H1 (cell line): ENCODE data around the gene SNX25. TPM values are rescaled to one million over a fixed set of nuclear protein-coding genes. Genes with fewer than 3 reads are reported as not detected.

ENCODE experiments used
- CTCF ChIA-PET: fragments of 300-600 bp; sonication (Branson Sonifier 250); formaldehyde crosslinking; loops from one replicate; lab custom pipeline; 2021; ENCODE audit not compliant: partially characterized antibody; lab: Charles Lee
- POLR2A ChIA-PET: fragments of 300-600 bp; sonication (Branson Sonifier 250); formaldehyde crosslinking; loops from one replicate; lab custom pipeline; 2021; ENCODE audit warnings: inconsistent platforms; ENCODE audit not compliant: partially characterized antibody; lab: Charles Lee
- DNase-seq, 2 experiments: peaks; one replicate each; pipeline versions ENCODE4 v3.0.0 to v3.0.0-alpha.2; 2010 to 2022; ENCODE audit warnings: low spot score in 2 of 2, low read depth in 1 of 2, mixed read lengths in 1 of 2
- FAIRE-seq: peaks from 2 replicates; lab custom pipeline; 2011; peaks lifted over from hg19 to GRCh38; lab: Jason Lieb, UNC
- H2AFZ ChIP-seq: 2 replicates; pipeline ENCODE4 v1.8.1; 2012; ENCODE audit warnings: low read length, inconsistent platforms
- H2AK5ac ChIP-seq: 2 replicates; pipeline ENCODE4 v1.6.1; 2013; ENCODE audit warnings: low read depth, low read length
- H2BK120ac ChIP-seq: replicated peaks from 2 replicates; pipeline ENCODE3; 2013; ENCODE audit warnings: low read depth, low read length, inconsistent platforms
- H2BK12ac ChIP-seq: 2 replicates; pipeline ENCODE4 v1.6.1; 2013; ENCODE audit warnings: low read depth, low read length
- H2BK15ac ChIP-seq: 2 replicates; pipeline ENCODE4 v1.6.1; 2013; ENCODE audit warnings: low read length
- H2BK20ac ChIP-seq: 2 replicates; pipeline ENCODE4 v1.6.1; 2013; ENCODE audit warnings: low read length
- H2BK5ac ChIP-seq: 2 replicates; pipeline ENCODE4 v1.6.1; 2013; ENCODE audit warnings: low read depth, low read length
- H3K14ac ChIP-seq: 2 replicates; pipeline ENCODE4 v1.6.1; 2013; ENCODE audit warnings: inconsistent platforms; ENCODE audit not compliant: insufficient read length
- H3K18ac ChIP-seq: 2 replicates; pipeline ENCODE4 v1.6.1; 2013; ENCODE audit warnings: low read length; ENCODE audit errors: extremely low read depth
- H3K23ac ChIP-seq: 2 replicates; pipeline ENCODE4 v1.6.1; 2013; ENCODE audit warnings: inconsistent platforms; ENCODE audit not compliant: insufficient read length
- H3K23me2 ChIP-seq: 2 replicates; pipeline ENCODE4 v1.6.1; 2013; ENCODE audit warnings: low read depth, low read length
- H3K27ac ChIP-seq: 2 replicates; pipeline ENCODE4 v1.6.1; 2011; ENCODE audit warnings: low read depth, low read length, inconsistent platforms
- H3K27me3 ChIP-seq, 4 experiments: replicated peaks in 1 of 4; 1 replicate in 1 of 4; 2 replicates in 3 of 4; pipeline versions ENCODE4 v1.6.1 to v1.8.1; 2011 to 2013; ENCODE audit warnings: low read length in 3 of 4, mild to moderate bottlenecking in 3 of 4, inconsistent platforms in 2 of 4, mixed read lengths in 2 of 4, moderate library complexity in 1 of 4; ENCODE audit not compliant: control insufficient read depth in 3 of 4, insufficient read depth in 3 of 4; ENCODE audit errors: extremely low read depth in 1 of 4
- H3K36me3 ChIP-seq, 4 experiments: 2 replicates each; pipeline versions ENCODE4 v1.6.1 to v1.8.1; 2011 to 2013; ENCODE audit warnings: mild to moderate bottlenecking in 4 of 4, low read length in 3 of 4, moderate library complexity in 2 of 4, control low read depth in 1 of 4, inconsistent platforms in 1 of 4; ENCODE audit not compliant: insufficient read depth in 4 of 4, control insufficient read depth in 2 of 4
- H3K4ac ChIP-seq: replicated peaks from 2 replicates; pipeline ENCODE3; 2013; ENCODE audit warnings: low read length, low read depth, mixed read lengths, inconsistent platforms; ENCODE audit not compliant: insufficient read length
- H3K4me1 ChIP-seq, 4 experiments: replicated peaks in 1 of 4; 1 replicate in 1 of 4; 2 replicates in 3 of 4; pipeline versions ENCODE4 v1.6.1 to v1.8.1; 2011 to 2013; ENCODE audit warnings: low read length in 3 of 4, inconsistent platforms in 2 of 4, mixed read lengths in 1 of 4; ENCODE audit not compliant: insufficient read depth in 4 of 4, control insufficient read depth in 3 of 4
- H3K4me2 ChIP-seq, 2 experiments: 2 replicates each; pipeline versions ENCODE4 v1.6.1 to v1.8.1; 2011 to 2013; ENCODE audit warnings: low read depth in 2 of 2, low read length in 2 of 2, control low read depth in 1 of 2, inconsistent platforms in 1 of 2, mild to moderate bottlenecking in 1 of 2; ENCODE audit not compliant: insufficient read depth in 1 of 2
- H3K4me3 ChIP-seq, 4 experiments: fragments of 200-600, 300-600 bp in 1 of 4; sonication (generic), shearing (Covaris generic), sonication (Bioruptor Twin) in 1 of 4; 2 replicates each; pipeline versions ENCODE4 v1.5.1 to v1.8.1; 2011 to 2016; ENCODE audit warnings: low read length in 4 of 4, low read depth in 3 of 4, control low read depth in 2 of 4, inconsistent platforms in 2 of 4, mild to moderate bottlenecking in 2 of 4, mixed read lengths in 1 of 4, moderate library complexity in 1 of 4; ENCODE audit not compliant: insufficient read depth in 2 of 4; ENCODE audit errors: extremely low read depth in 1 of 4
- H3K56ac ChIP-seq: replicated peaks from 2 replicates; pipeline ENCODE3; 2013; ENCODE audit warnings: low read depth, mild to moderate bottlenecking, mixed read lengths, low read length, inconsistent platforms; ENCODE audit not compliant: insufficient read length
- H3K79me1 ChIP-seq: 2 replicates; pipeline ENCODE4 v1.6.1; 2013; ENCODE audit warnings: low read depth, low read length, control low read depth
- H3K79me2 ChIP-seq, 2 experiments: 2 replicates each; pipeline versions ENCODE4 v1.6.1 to v1.8.1; 2012 to 2013; ENCODE audit warnings: low read length in 2 of 2, mild to moderate bottlenecking in 2 of 2, inconsistent platforms in 1 of 2; ENCODE audit not compliant: insufficient read depth in 2 of 2, control insufficient read depth in 1 of 2
- H3K9ac ChIP-seq, 4 experiments: replicated peaks in 1 of 4; 1 replicate in 1 of 4; 2 replicates in 3 of 4; pipeline versions ENCODE4 v1.6.1 to v1.8.1; 2011 to 2013; ENCODE audit warnings: low read depth in 3 of 4, low read length in 3 of 4, control low read depth in 2 of 4, mild to moderate bottlenecking in 2 of 4, moderate library complexity in 2 of 4, inconsistent platforms in 1 of 4; ENCODE audit errors: extremely low read depth in 1 of 4
- H3K9me3 ChIP-seq, 2 experiments: 2 replicates each; pipeline versions ENCODE4 v1.6.1 to v1.8.1; 2012 to 2013; ENCODE audit warnings: mild to moderate bottlenecking in 2 of 2, moderate library complexity in 2 of 2, control low read depth in 1 of 2, inconsistent platforms in 1 of 2, low read depth in 1 of 2, low read length in 1 of 2, mixed read lengths in 1 of 2; ENCODE audit not compliant: insufficient read depth in 2 of 2
- H4K20me1 ChIP-seq, 2 experiments: replicated peaks in 1 of 2; 2 replicates each; pipeline versions ENCODE3 to v1.8.1; 2011 to 2013; ENCODE audit warnings: inconsistent platforms in 2 of 2, low read length in 2 of 2, mild to moderate bottlenecking in 1 of 2; ENCODE audit not compliant: insufficient read depth in 2 of 2, control insufficient read depth in 1 of 2
- H4K5ac ChIP-seq: 2 replicates; pipeline ENCODE4 v1.6.1; 2013; ENCODE audit warnings: low read length, low read depth, mixed read lengths, inconsistent platforms; ENCODE audit not compliant: insufficient read length
- H4K8ac ChIP-seq: 2 replicates; pipeline ENCODE4 v1.8.0; 2013; ENCODE audit warnings: mild to moderate bottlenecking, moderate library complexity, low read length, inconsistent platforms; ENCODE audit not compliant: insufficient read depth; ENCODE audit errors: extremely low read depth
- H4K91ac ChIP-seq: replicated peaks from 2 replicates; pipeline ENCODE3; 2013; ENCODE audit warnings: low read length, mixed read lengths, inconsistent platforms; ENCODE audit not compliant: insufficient read length
- CBX8 ChIP-seq: fragments of 300-800, 300-1000 bp; sonication (generic); IDR thresholded peaks from 2 replicates; pipeline ENCODE4 v1.7.1; 2016; ENCODE audit warnings: low read depth, low read length, borderline replicate concordance
- EGR1 ChIP-seq: IDR thresholded peaks from 2 replicates; pipeline ENCODE4 v1.6.1; 2011; ENCODE audit warnings: low read depth, low read length, borderline replicate concordance
- HDAC2 ChIP-seq, 2 experiments: fragments of 300-600 bp in 1 of 2; sonication (generic) in 1 of 2; IDR thresholded peaks; 2 replicates each; pipeline ENCODE4 v1.6.1; 2011 to 2012; ENCODE audit warnings: low read depth in 2 of 2, low read length in 2 of 2, mild to moderate bottlenecking in 2 of 2, moderate library complexity in 2 of 2, borderline replicate concordance in 1 of 2, inconsistent platforms in 1 of 2
- RXRA ChIP-seq: IDR thresholded peaks from 2 replicates; pipeline ENCODE4 v1.6.1; 2011; ENCODE audit warnings: low read depth, mild to moderate bottlenecking, low read length, moderate library complexity; ENCODE audit not compliant: insufficient read depth
- SP2 ChIP-seq: IDR thresholded peaks from 2 replicates; pipeline ENCODE4 v1.6.1; 2012; ENCODE audit warnings: mild to moderate bottlenecking, low read length, inconsistent platforms
- WGBS, 2 experiments: shearing (Covaris generic) in 1 of 2; methylation state at CpG; one replicate each; pipeline versions ENCODE4 v1.1.6 to v1.1.7; 2013 to 2015; ENCODE audit warnings: low lambda C conversion rate in 2 of 2, mixed read lengths in 2 of 2, inconsistent platforms in 1 of 2, low coverage in 1 of 2, missing lambda C conversion rate in 1 of 2; ENCODE audit not compliant: insufficient replicate concordance in 2 of 2, insufficient coverage in 1 of 2, insufficient read length in 1 of 2; ENCODE audit errors: extremely low coverage in 1 of 2, missing lambda C conversion rate in 1 of 2; 5-methylcytosine and 5-hydroxymethylcytosine counted together
- polyA plus RNA-seq, 7 experiments: library from polyadenylated mRNA; depleted of rRNA in 3 of 7; stranded (reverse) in 5 of 7; unstranded in 2 of 7; fragments of >200 nt in 5 of 7; fragments of 200-250 nt in 2 of 7; gene quantifications; 1 replicate in 5 of 7; 2 replicates in 1 of 7; 4 replicates in 1 of 7; pipeline versions ENCODE4 v1.2.1 to v1.2.3, GENCODE V29; 2011 to 2013; ENCODE audit warnings: missing spikeins in 2 of 7, mixed read lengths in 2 of 7
- total RNA-seq: library from RNA; stranded (reverse); fragmentation: NEBNext Ultra II Directional; extraction: Animal tissue kit (Norgen Biotek cat#: 25700); gene quantifications from 2 replicates; pipeline ENCODE4 v1.2.1, GENCODE V29; 2021

The SNX25 gene
- total and polyA plus RNA-seq, 2 of the 8 experiments (the other 6 are each of a cell fraction or from before 2014, with no cell fraction given) = 5.4 to 19.9 TPM

- ChIA-PET CTCF (interaction anchor here (0.6 kb wide), 1 partner anchor 21 kb away, joined by 3 read pairs; no protein-coding TSS in a partner anchor), POLR2A (no interaction called here)
- Histone ChIP-seq H2BK12ac (no peak overlapping the region), H3K56ac (no peak overlapping the region), H4K8ac (no peak overlapping the region), H4K91ac (no peak overlapping the region), H3K4me3 (no peak overlapping the region), H3K27ac (no peak overlapping the region), H3K4me2 (no peak overlapping the region), H2AK5ac (no peak overlapping the region), H3K4ac (no peak overlapping the region), H3K9ac (no peak overlapping the region), H3K79me1 (no peaks in the 10 kb centered on the region; the same call in 1 of the 2 replicates), H2BK5ac (no peak overlapping the region), H3K14ac (no peak overlapping the region), H3K27me3 (no peaks in the 10 kb centered on the region), H3K18ac (no peak overlapping the region), H3K36me3 (peaks cover 0 to 3% (median 0%) of the 10 kb centered on the region in 4 experiments; a peak in 1 of 8 replicates), H2BK120ac (no peak overlapping the region), H3K23me2 (no peaks in the 10 kb centered on the region), H2AFZ (no peak overlapping the region), H3K9me3 (no peaks in the 10 kb centered on the region), H2BK20ac (no peak overlapping the region), H4K5ac (no peak overlapping the region), H2BK15ac (no peak overlapping the region), H3K23ac (no peak overlapping the region), H3K4me1 (no peaks in the 10 kb centered on the region), H3K79me2 (no peaks in the 10 kb centered on the region), H4K20me1 (no peaks in the 10 kb centered on the region)
- TF ChIP-seq SP2 (no peak), CBX8 (no peak), HDAC2 (IDR thresholded peaks at IDR 0.05; ENCODE audit: borderline replicate concordance in 1 of 2, low read depth in 2 of 2, low read length in 2 of 2) (no peak), RXRA (no peak), EGR1 (no peak)
- no peak for DNase-seq
- 89% methylated on average over 2 of the region's 2 CpGs; no CpG with 5 or more reads in 1 of the 2 experiments for WGBS, 2 experiments
- FAIRE-seq = no peak
These were observed 39.7 kb downstream of the SNX25 start for GRCh38 chr4:185249105-185249504.
